ENCODE results near the gene POU2F1.

POU2F1 gene

GRCh38 chr1:167272369-167272957 lies 51.8 kb downstream of the POU2F1 start:
- no peak for DNase-seq (ENCODE audit: low read depth)

GRCh38 chr1:167273027-167273800 lies 52.5 kb downstream of the POU2F1 start:
- DNase-seq (ENCODE audit: low read depth): no peak

GRCh38 chr1:167274061-167274460 lies 53.4 kb downstream of the POU2F1 start:
- no peak for DNase-seq (ENCODE audit: low read depth)

- no peak for DNase-seq (ENCODE audit: low read depth)
These were observed 56.3 kb downstream of the POU2F1 start for GRCh38 chr1:167276969-167277368.

GRCh38 chr1:167278497-167278896 lies 57.8 kb downstream of the POU2F1 start:
- no peak for DNase-seq (ENCODE audit: low read depth)

- DNase-seq (ENCODE audit: low read depth): no peak
These were observed 60.2 kb downstream of the POU2F1 start for GRCh38 chr1:167280912-167281311.

- DNase-seq (ENCODE audit: low read depth): no peak
These were observed 67.8 kb downstream of the POU2F1 start for GRCh38 chr1:167288390-167289074.

- no peak for DNase-seq (ENCODE audit: low read depth)
These were observed 68.4 kb downstream of the POU2F1 start for GRCh38 chr1:167289075-167289442.

GRCh38 chr1:167289966-167290365 lies 69.3 kb downstream of the POU2F1 start:
- no peak for DNase-seq (ENCODE audit: low read depth)

GRCh38 chr1:167291539-167292185 lies 71.0 kb downstream of the POU2F1 start:
- no peak for DNase-seq (ENCODE audit: low read depth)

- DNase-seq (ENCODE audit: low read depth): no peak
These were observed 71.5 kb downstream of the POU2F1 start for GRCh38 chr1:167292216-167292615.

- DNase-seq (ENCODE audit: low read depth): no peak
These were observed 72.4 kb downstream of the POU2F1 start for GRCh38 chr1:167293057-167293456.

GRCh38 chr1:167294528-167294927 lies 73.8 kb downstream of the POU2F1 start:
- no peak for DNase-seq (ENCODE audit: low read depth)

- no peak for DNase-seq (ENCODE audit: low read depth)
These were observed 76.8 kb downstream of the POU2F1 start for GRCh38 chr1:167297222-167298214.

GRCh38 chr1:167298325-167298724 lies 77.6 kb downstream of the POU2F1 start:
- DNase-seq (ENCODE audit: low read depth): no peak

- DNase-seq (ENCODE audit: low read depth): no peak
These were observed 80.7 kb downstream of the POU2F1 start for GRCh38 chr1:167301355-167301754.

GRCh38 chr1:167304165-167304564 lies 83.5 kb downstream of the POU2F1 start:
- no peak for DNase-seq (ENCODE audit: low read depth)

- DNase-seq (ENCODE audit: low read depth): no peak
These were observed 84.5 kb downstream of the POU2F1 start for GRCh38 chr1:167305059-167305705.

GRCh38 chr1:167305706-167306277 lies 85.1 kb downstream of the POU2F1 start:
- no peak for DNase-seq (ENCODE audit: low read depth)

- DNase-seq (ENCODE audit: low read depth): no peak
These were observed 90.0 kb downstream of the POU2F1 start for GRCh38 chr1:167310732-167311131.

- no peak for DNase-seq (ENCODE audit: low read depth)
These were observed 92.2 kb downstream of the POU2F1 start for GRCh38 chr1:167312871-167313270.
